ENCODE data around the gene NAV3.

Gene NAV3

GRCh38 chr12:77816196-77816595 is 14.5 kb upstream of the NAV3 start:
- no peaks in the 10 kb centered on the region for H3F3A ChIP-seq (ENCODE audit: control insufficient read depth, insufficient read depth)
- no peak overlapping the region for H3K4me2 ChIP-seq (ENCODE audit: low read length)

GRCh38 chr12:77817276-77817675 is 13.4 kb upstream of the NAV3 start:
- Histone ChIP-seq H3F3A (ENCODE audit: control insufficient read depth, insufficient read depth) (no peaks in the 10 kb centered on the region), H3K4me2 (ENCODE audit: low read length) (no peak overlapping the region), H3K4me3 (ENCODE audit: low read length) (no peak overlapping the region), H3K27me3 (ENCODE audit: control insufficient read depth, low read length) (no peaks in the 10 kb centered on the region), H3K4me1 (ENCODE audit: control insufficient read depth, low read length) (peaks cover 2% of the 10 kb centered on the region; the same call in 1 of the 2 replicates), H3K36me3 (ENCODE audit: control insufficient read depth, low read length) (no peaks in the 10 kb centered on the region), H3K27ac (ENCODE audit: low read depth, low read length) (no peak overlapping the region), H3K79me2 (ENCODE audit: control insufficient read depth, low read length) (no peaks in the 10 kb centered on the region), H4K20me1 (ENCODE audit: control insufficient read depth, insufficient read depth, low read depth, low read length) (no peaks in the 10 kb centered on the region), H3K9me2 (replicated peaks; ENCODE audit: control insufficient read depth, low read length) (no peaks in the 10 kb centered on the region), H3K9me3 (ENCODE audit: control insufficient read depth, insufficient read depth, low read length) (no peaks in the 10 kb centered on the region)
- no peak for TF ChIP-seq EZH2phosphoT487 (IDR thresholded peaks at IDR 0.05; ENCODE audit: borderline replicate concordance, low read length)
- TF ChIP-seq CTCF (IDR thresholded peaks at IDR 0.05; ENCODE audit: low read depth, low read length, poor library complexity, severe bottlenecking), result no peak

More at GRCh38 chr12:77816196-77816595, 14.5 kb upstream of the NAV3 start:
- H3K36me3 ChIP-seq (ENCODE audit: control insufficient read depth, low read length), result no peaks in the 10 kb centered on the region
- H3K9me2 ChIP-seq (replicated peaks; ENCODE audit: control insufficient read depth, low read length), result no peaks in the 10 kb centered on the region
- H3K9me3 ChIP-seq (ENCODE audit: control insufficient read depth, insufficient read depth, low read length), result no peaks in the 10 kb centered on the region
- no peaks in the 10 kb centered on the region for H3K79me2 ChIP-seq (ENCODE audit: control insufficient read depth, low read length)
- no peak for TF ChIP-seq CTCF (IDR thresholded peaks at IDR 0.05; ENCODE audit: low read depth, low read length, poor library complexity, severe bottlenecking)
- no peak for TF ChIP-seq EZH2phosphoT487 (IDR thresholded peaks at IDR 0.05; ENCODE audit: borderline replicate concordance, low read length)
- peaks cover 2% of the 10 kb centered on the region; the same call in 1 of the 2 replicates for H3K4me1 ChIP-seq (ENCODE audit: control insufficient read depth, low read length)
- no peaks in the 10 kb centered on the region for H4K20me1 ChIP-seq (ENCODE audit: control insufficient read depth, insufficient read depth, low read depth, low read length)
- H3K4me3 ChIP-seq (ENCODE audit: low read length), result no peak overlapping the region
- no peak overlapping the region for H3K27ac ChIP-seq (ENCODE audit: low read depth, low read length)
- no peaks in the 10 kb centered on the region for H3K27me3 ChIP-seq (ENCODE audit: control insufficient read depth, low read length)

GRCh38 chr12:77818351-77818750 is 12.3 kb upstream of the NAV3 start:
- no peaks in the 10 kb centered on the region for H3K36me3 ChIP-seq (ENCODE audit: control insufficient read depth, low read length)
- H3K4me2 ChIP-seq (ENCODE audit: low read length), result no peak overlapping the region
- no peak overlapping the region for H3K4me3 ChIP-seq (ENCODE audit: low read length)
- H3K9me2 ChIP-seq (replicated peaks; ENCODE audit: control insufficient read depth, low read length), result no peaks in the 10 kb centered on the region
- H3F3A ChIP-seq (ENCODE audit: control insufficient read depth, insufficient read depth), result no peaks in the 10 kb centered on the region
- H3K79me2 ChIP-seq (ENCODE audit: control insufficient read depth, low read length), result no peaks in the 10 kb centered on the region
- no peaks in the 10 kb centered on the region for H3K9me3 ChIP-seq (ENCODE audit: control insufficient read depth, insufficient read depth, low read length)
- peaks cover 2% of the 10 kb centered on the region; the same call in 1 of the 2 replicates for H3K4me1 ChIP-seq (ENCODE audit: control insufficient read depth, low read length)
- H4K20me1 ChIP-seq (ENCODE audit: control insufficient read depth, insufficient read depth, low read depth, low read length), result no peaks in the 10 kb centered on the region
- H3K27ac ChIP-seq (ENCODE audit: low read depth, low read length), result no peak overlapping the region
- no peak for TF ChIP-seq CTCF (IDR thresholded peaks at IDR 0.05; ENCODE audit: low read depth, low read length, poor library complexity, severe bottlenecking)
- TF ChIP-seq EZH2phosphoT487 (IDR thresholded peaks at IDR 0.05; ENCODE audit: borderline replicate concordance, low read length), result no peak
- H3K27me3 ChIP-seq (ENCODE audit: control insufficient read depth, low read length), result no peaks in the 10 kb centered on the region
